ENCODE results near the gene TRDN. TPM values are rescaled to one million over a fixed set of nuclear protein-coding genes. Genes with fewer than 3 reads are reported as not detected.

The TRDN gene
- total RNA-seq, 1 donor from 2014 or later, result 370 TPM

- intact Hi-C loops (cut with DNase I), result no loop called here
- no peak for DNase-seq
- no peak for ATAC-seq (ENCODE audit: poor library complexity)
These were observed 468.3 kb downstream of the TRDN start for GRCh38 chr6:123168466-123168865.

Other genes with a start within 250 kb of the TRDN start
- 0.22 TPM for gene NKAIN2, start 166.9 kb upstream of the TRDN start, total RNA-seq

All from Right ventricle myocardium superior (tissue), 1 donor.